Panc1 (cell line): Measurements from ENCODE around the gene FAM200A. TPM values are rescaled to one million over a fixed set of nuclear protein-coding genes. Genes with fewer than 3 reads are reported as not detected.
"Not testable (repeated sequence)": the region's sequence is repeated elsewhere in the genome, so short reads cannot be mapped to it uniquely, and the experiment has no call there.

Experiments used
- ATAC-seq: fragments of 200-7000 bp; cut with Tn5 transposase; 2 replicates; pipeline ENCODE4 v1.9.1; 2020; ENCODE audit warnings: mild to moderate bottlenecking, moderate library complexity
- BruUV-seq: library from RNA; stranded (reverse); fragments of 400-500 nt; replicated peaks from 2 replicates; lab custom pipeline; 2021; lab: Mats Ljungman, UMichigan
- CTCF ChIA-PET: fragments of 300-600 bp; sonication (Branson Sonifier 250); formaldehyde crosslinking; loops from one replicate; lab custom pipeline; 2022; ENCODE audit warnings: antibody characterized with exemption; lab: Charles Lee
- POLR2A ChIA-PET: fragments of 300-600 bp; sonication (Branson Sonifier 250); formaldehyde crosslinking; loops from one replicate; lab custom pipeline; 2022; ENCODE audit warnings: antibody characterized with exemption; lab: Charles Lee
- DNase-seq: peaks from one replicate; pipeline ENCODE4 v3.0.0-alpha.2; 2010; ENCODE audit warnings: low read depth, low spot score
- H3K27ac ChIP-seq: 2 replicates; pipeline ENCODE4 v1.5.1; 2011; ENCODE audit warnings: mild to moderate bottlenecking, low read length, inconsistent platforms
- H3K27me3 ChIP-seq: fragments of 200-500 bp; sonication (Bioruptor generic); 2 replicates; pipeline ENCODE4 v1.6.0; 2014; ENCODE audit warnings: low read length, inconsistent platforms; ENCODE audit not compliant: control insufficient read depth, insufficient read depth
- H3K36me3 ChIP-seq: fragments of 200-500 bp; sonication (Bioruptor generic); 2 replicates; pipeline ENCODE4 v1.5.1; 2014; ENCODE audit warnings: inconsistent platforms, mild to moderate bottlenecking, low read length, moderate library complexity; ENCODE audit not compliant: control insufficient read depth, insufficient read depth
- H3K4me1 ChIP-seq: 2 replicates; pipeline ENCODE4 v1.5.1; 2011; ENCODE audit warnings: inconsistent platforms, mild to moderate bottlenecking, low read length, moderate library complexity; ENCODE audit not compliant: control insufficient read depth, insufficient read depth
- H3K4me3 ChIP-seq, 2 experiments: 2 replicates each; pipeline ENCODE4 v1.5.1; 2011 to 2012; ENCODE audit warnings: low read depth in 2 of 2, low read length in 2 of 2, mild to moderate bottlenecking in 2 of 2, inconsistent platforms in 1 of 2, moderate library complexity in 1 of 2
- H3K9me3 ChIP-seq: fragments of 200-500 bp; sonication (Bioruptor generic); 2 replicates; pipeline ENCODE4 v1.5.1; 2014; ENCODE audit warnings: low read depth, mild to moderate bottlenecking, inconsistent platforms, low read length, moderate library complexity; ENCODE audit not compliant: control insufficient read depth, insufficient read depth
- CTCF ChIP-seq: fragments of 450-650 bp; IDR thresholded peaks from 2 replicates; pipeline ENCODE4 v1.5.1; 2017; ENCODE audit warnings: mild to moderate bottlenecking
- POLR2AphosphoS5 ChIP-seq: IDR thresholded peaks from 2 replicates; pipeline ENCODE4 v1.6.1; 2012; ENCODE audit warnings: mild to moderate bottlenecking, low read depth, low read length, moderate library complexity
- REST ChIP-seq, 2 experiments: IDR thresholded peaks; 2 replicates each; pipeline ENCODE4 v1.6.1; 2011 to 2012; ENCODE audit warnings: low read depth in 2 of 2, control low read depth in 1 of 2, low read length in 1 of 2, mild to moderate bottlenecking in 1 of 2, moderate library complexity in 1 of 2; ENCODE audit not compliant: insufficient read depth in 1 of 2
- SIN3A ChIP-seq: IDR thresholded peaks from 2 replicates; pipeline ENCODE4 v1.6.1; 2012; ENCODE audit warnings: low read depth, mild to moderate bottlenecking, low read length, moderate library complexity, borderline replicate concordance; ENCODE audit not compliant: insufficient read depth
- TCF7L2 ChIP-seq: IDR thresholded peaks from 2 replicates; pipeline ENCODE4 v1.6.1; 2011; ENCODE audit warnings: mild to moderate bottlenecking, low read depth, low read length, inconsistent platforms
- in situ Hi-C: cut with HindIII; loops from 2 replicates; pipeline ENCODE4 v1.10.0; 2016; ENCODE audit warnings: low sequenced_read_pairs, low pct_unique_long_range_greater_than_20kb
- intact Hi-C: fragments of 100-400 bp; cut with micrococcal nuclease; formaldehyde crosslinking; loops from one replicate; pipeline ENCODE4 v1.10.0; 2022; ENCODE audit not compliant: unreplicated experiment
- total RNA-seq: library from RNA; stranded (reverse); gene quantifications from one replicate; pipeline ENCODE4 v1.2.1, GENCODE V29; 2021; ENCODE audit not compliant: unreplicated experiment

The FAM200A gene
- total RNA-seq, 1 experiment from 2014 or later = 4.6 TPM

GRCh38 chr7:99545308-99545707, 6.6 kb downstream of the FAM200A start:
- H3K4me3 ChIP-seq, ATAC-seq, POLR2A ChIA-PET, H3K27ac ChIP-seq, CTCF ChIA-PET, H3K4me1 ChIP-seq, DNase-seq, in situ Hi-C loops, BruUV-seq, H3K36me3 ChIP-seq, H3K27me3 ChIP-seq, intact Hi-C loops: not testable (repeated sequence)
- H3K9me3 ChIP-seq = peaks cover 21% of the 10 kb centered on the region; the same call in 1 of the 2 replicates

GRCh38 chr7:99543916-99544315, 8.0 kb downstream of the FAM200A start:
- CTCF ChIA-PET = no interaction called here
- no peaks in the 10 kb centered on the region for H3K4me1 ChIP-seq
- no peak overlapping the region for H3K27ac ChIP-seq
- TF ChIP-seq SIN3A (no peak), REST (IDR thresholded peaks at IDR 0.05; ENCODE audit: insufficient read depth in 1 of 2, low read depth in 2 of 2, low read length in 1 of 2) (no peak), TCF7L2 (no peak), CTCF (no peak), POLR2AphosphoS5 (no peak)
- POLR2A ChIA-PET = no interaction called here
- H3K27me3 ChIP-seq = no peaks in the 10 kb centered on the region
- ATAC-seq = no peak
- H3K9me3 ChIP-seq = peaks cover 21% of the 10 kb centered on the region; the same call in 1 of the 2 replicates
- no peaks in the 10 kb centered on the region for H3K36me3 ChIP-seq
- in situ Hi-C loops (no loop called here), intact Hi-C loops (no loop called here)
- no peak overlapping the region for H3K4me3 ChIP-seq
- no peak for DNase-seq
- no TSS peak for BruUV-seq

- no peak overlapping the region for H3K27ac ChIP-seq
- in situ Hi-C loops = no loop called here
- no peaks in the 10 kb centered on the region for H3K36me3 ChIP-seq
- ChIA-PET CTCF (no interaction called here), POLR2A (no interaction called here)
- no peak; the same call in 1 of the 2 replicates for ATAC-seq
- H3K4me1 ChIP-seq = no peaks in the 10 kb centered on the region
- TF ChIP-seq POLR2AphosphoS5 (no peak), TCF7L2 (no peak), REST (IDR thresholded peaks at IDR 0.05; ENCODE audit: insufficient read depth in 1 of 2, low read depth in 2 of 2, low read length in 1 of 2) (no peak), SIN3A (no peak), CTCF (no peak)
- intact Hi-C loops = no loop called here
- BruUV-seq = no TSS peak
- H3K27me3 ChIP-seq = no peaks in the 10 kb centered on the region
- no peak for DNase-seq
- H3K4me3 ChIP-seq = no peak overlapping the region
- H3K9me3 ChIP-seq = peaks cover 20% of the 10 kb centered on the region; the same call in 1 of the 2 replicates
These were observed 8.7 kb downstream of the FAM200A start for GRCh38 chr7:99543081-99543671.
